Vagina (tissue), 2 donors: ENCODE data around the gene CHIC2.

Experiments used
- POLR2A ChIP-seq, 2 donors: fragments of 450-650 bp; IDR thresholded peaks; one replicate each; pipeline ENCODE4 v1.6.1; 2017; ENCODE audit warnings: antibody characterized with exemption in 2 of 2, mild to moderate bottlenecking in 2 of 2, moderate library complexity in 2 of 2
- TF ChIP-seq, protein P1 (sequence below), 3 experiments: fragments of 450-650 bp in 2 of 3; fragments of 200-600 bp in 1 of 3; sonication (generic) in 1 of 3; IDR thresholded peaks; one replicate each; pipeline ENCODE4 v1.5.1; 2017 to 2019; ENCODE audit warnings: antibody characterized with exemption in 3 of 3, mild to moderate bottlenecking in 2 of 3, moderate library complexity in 2 of 3

DNA sequence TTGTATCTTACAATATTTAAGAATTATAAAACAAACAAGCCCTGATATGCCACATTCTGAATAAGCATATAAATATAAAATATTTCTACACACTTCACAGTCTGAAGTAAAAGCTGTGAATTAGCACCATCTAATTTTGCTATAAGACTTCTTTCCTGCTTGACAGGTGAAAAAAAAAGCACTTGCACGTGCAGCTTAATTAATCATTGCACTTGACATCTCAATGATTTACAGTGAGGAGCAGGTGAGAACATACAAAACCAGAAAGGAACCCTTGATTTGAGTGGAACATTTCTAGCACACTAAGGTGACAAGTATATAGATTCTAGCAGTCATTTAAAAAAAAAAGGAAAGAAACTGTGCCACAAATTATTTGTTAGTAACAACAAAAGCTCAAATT, 47.9 kb downstream of the CHIC2 start:
- TF ChIP-seq POLR2A (IDR thresholded peaks at IDR 0.05): no peak
- TF ChIP-seq, protein P1, sequence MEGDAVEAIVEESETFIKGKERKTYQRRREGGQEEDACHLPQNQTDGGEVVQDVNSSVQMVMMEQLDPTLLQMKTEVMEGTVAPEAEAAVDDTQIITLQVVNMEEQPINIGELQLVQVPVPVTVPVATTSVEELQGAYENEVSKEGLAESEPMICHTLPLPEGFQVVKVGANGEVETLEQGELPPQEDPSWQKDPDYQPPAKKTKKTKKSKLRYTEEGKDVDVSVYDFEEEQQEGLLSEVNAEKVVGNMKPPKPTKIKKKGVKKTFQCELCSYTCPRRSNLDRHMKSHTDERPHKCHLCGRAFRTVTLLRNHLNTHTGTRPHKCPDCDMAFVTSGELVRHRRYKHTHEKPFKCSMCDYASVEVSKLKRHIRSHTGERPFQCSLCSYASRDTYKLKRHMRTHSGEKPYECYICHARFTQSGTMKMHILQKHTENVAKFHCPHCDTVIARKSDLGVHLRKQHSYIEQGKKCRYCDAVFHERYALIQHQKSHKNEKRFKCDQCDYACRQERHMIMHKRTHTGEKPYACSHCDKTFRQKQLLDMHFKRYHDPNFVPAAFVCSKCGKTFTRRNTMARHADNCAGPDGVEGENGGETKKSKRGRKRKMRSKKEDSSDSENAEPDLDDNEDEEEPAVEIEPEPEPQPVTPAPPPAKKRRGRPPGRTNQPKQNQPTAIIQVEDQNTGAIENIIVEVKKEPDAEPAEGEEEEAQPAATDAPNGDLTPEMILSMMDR (IDR thresholded peaks at IDR 0.05): no peak
